HG02884 (cell line): ENCODE measurements around the gene SRP72.
A peak's percentile ranks its signal among the peaks of the same experiment; 100 is the strongest.

ENCODE experiments used
- ATAC-seq: cut with Tn5 transposase; IDR thresholded peaks from one replicate; pipeline ENCODE4 v1.9.1; 2021; ENCODE audit warnings: mild to moderate bottlenecking, moderate library complexity; ENCODE audit not compliant: unreplicated experiment

The SRP72 gene

GRCh38 chr4:56544573-56545131 lies 77.2 kb downstream of the SRP72 start:
- ATAC-seq: peak; percentile 95

DNA sequence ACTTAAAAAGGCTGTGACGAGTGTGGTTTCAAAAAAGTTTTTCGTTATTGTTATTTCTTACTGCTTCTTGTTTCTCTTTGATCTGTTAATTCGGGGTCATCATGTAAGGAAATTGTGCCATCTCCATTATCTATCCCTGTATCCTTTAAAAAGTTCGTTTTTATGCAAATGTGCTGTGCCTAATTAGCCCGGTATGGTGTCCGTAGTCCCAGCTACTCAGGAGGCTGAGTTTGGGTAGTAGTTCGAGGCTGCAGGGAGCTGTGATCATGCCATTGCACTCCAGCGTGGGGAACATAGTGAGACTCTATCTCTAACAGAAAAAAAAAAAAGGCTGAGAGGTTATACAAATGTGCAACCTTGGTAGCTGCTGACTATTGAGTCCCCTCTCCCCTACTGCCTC lies 83.2 kb downstream of the SRP72 start:
- no peak for ATAC-seq

- ATAC-seq: no peak
Observed at GRCh38 chr4:56551516-56551915, 84.1 kb downstream of the SRP72 start.

DNA sequence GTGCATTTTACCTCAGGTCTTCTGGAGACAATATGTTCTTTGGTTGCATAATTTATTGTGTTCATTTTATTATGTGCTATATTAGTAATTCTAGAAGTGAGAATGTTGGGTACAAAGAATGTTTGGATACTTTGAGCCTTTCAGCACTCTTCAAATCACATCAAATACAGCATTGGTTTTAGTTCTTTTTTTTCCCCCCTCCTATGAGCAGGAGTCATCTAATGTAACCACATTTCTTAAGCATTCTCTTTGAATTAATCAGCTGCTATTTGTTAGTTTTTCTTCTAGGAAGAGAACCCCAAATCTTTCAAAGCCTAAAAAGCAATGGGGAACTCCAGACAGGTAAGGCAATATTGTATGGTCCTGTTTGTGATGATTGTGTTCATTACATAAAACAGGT lies 84.9 kb downstream of the SRP72 start:
- ATAC-seq: no peak
